GM23338 (cell line): Measurements from ENCODE around the gene COX4I1. TPM values are rescaled to one million over a fixed set of nuclear protein-coding genes. Genes with fewer than 3 reads are reported as not detected.

Source experiments
- ATAC-seq: fragments of 200-7000 bp; cut with Tn5 transposase; 3 replicates; pipeline ENCODE4 v1.9.1; 2020
- DNase-seq: peaks from one replicate; pipeline ENCODE4 v3.0.0-alpha.2; 2015; ENCODE audit warnings: low spot score
- H2AFZ ChIP-seq: fragments of 200-600 bp; sonication (generic); 2 replicates; pipeline ENCODE4 v1.8.0; 2016; ENCODE audit warnings: antibody characterized with exemption, mild to moderate bottlenecking, moderate library complexity
- H3F3A ChIP-seq: fragments of 200-600 bp; sonication (generic); replicated peaks from 2 replicates; pipeline ENCODE4 v1.8.0; 2017; ENCODE audit warnings: antibody characterized with exemption, mixed run types, low read depth
- H3K27ac ChIP-seq: fragments of 200-600 bp; sonication (generic); 2 replicates; pipeline ENCODE4 v1.6.1; 2016; ENCODE audit warnings: low read depth
- H3K27me3 ChIP-seq: fragments of 200-600 bp; sonication (generic); 2 replicates; pipeline ENCODE4 v1.8.0; 2016; ENCODE audit warnings: mild to moderate bottlenecking, mixed run types, moderate library complexity; ENCODE audit not compliant: insufficient read depth
- H3K36me3 ChIP-seq: fragments of 200-600 bp; sonication (generic); 2 replicates; pipeline ENCODE4 v1.8.0; 2016; ENCODE audit warnings: mild to moderate bottlenecking; ENCODE audit not compliant: insufficient read depth
- H3K4me1 ChIP-seq: fragments of 200-600 bp; sonication (generic); 2 replicates; pipeline ENCODE4 v1.8.0; 2016; ENCODE audit warnings: mild to moderate bottlenecking, moderate library complexity; ENCODE audit not compliant: insufficient read depth
- H3K4me2 ChIP-seq: fragments of 200-600 bp; sonication (generic); 2 replicates; pipeline ENCODE4 v1.7.1; 2017; ENCODE audit warnings: mixed run types
- H3K4me3 ChIP-seq: fragments of 200-600 bp; sonication (generic); 2 replicates; pipeline ENCODE4 v1.6.1; 2016; ENCODE audit warnings: mixed run types
- H3K79me2 ChIP-seq: fragments of 200-600 bp; sonication (generic); replicated peaks from 2 replicates; pipeline ENCODE4 v1.8.0; 2017; ENCODE audit warnings: mild to moderate bottlenecking; ENCODE audit not compliant: insufficient read depth
- H3K9me2 ChIP-seq: fragments of 200-600 bp; sonication (generic); 2 replicates; pipeline ENCODE4 v1.8.0; 2017; ENCODE audit not compliant: insufficient read depth
- H4K20me1 ChIP-seq: fragments of 200-600 bp; sonication (generic); replicated peaks from 2 replicates; pipeline ENCODE4 v1.8.0; 2017; ENCODE audit warnings: mild to moderate bottlenecking; ENCODE audit not compliant: insufficient read depth
- H3K27ac Mint-ChIP-seq: 2 replicates; pipeline ENCODE4 v1.8.0; 2020; ENCODE audit warnings: inconsistent platforms, mild to moderate bottlenecking, moderate library complexity, mixed read lengths
- H3K27me3 Mint-ChIP-seq: 3 replicates; pipeline ENCODE4 v1.8.0; 2022; ENCODE audit warnings: low read depth, mild to moderate bottlenecking, moderate library complexity, mixed read lengths, inconsistent platforms; ENCODE audit not compliant: insufficient read depth, poor library complexity
- H3K36me3 Mint-ChIP-seq: 3 replicates; pipeline ENCODE4 v1.8.0; 2021; ENCODE audit warnings: low read depth, mild to moderate bottlenecking, inconsistent platforms, moderate library complexity, mixed read lengths
- H3K4me1 Mint-ChIP-seq: 3 replicates; pipeline ENCODE4 v1.8.0; 2020; ENCODE audit warnings: mild to moderate bottlenecking, inconsistent platforms, mixed read lengths
- H3K4me3 Mint-ChIP-seq: 3 replicates; pipeline ENCODE4 v1.8.0; 2021; ENCODE audit warnings: moderate library complexity, mild to moderate bottlenecking, inconsistent platforms, mixed read lengths
- H3K9me3 Mint-ChIP-seq: 3 replicates; pipeline ENCODE4 v1.8.0; 2020; ENCODE audit warnings: moderate library complexity, mild to moderate bottlenecking, inconsistent platforms, mixed read lengths
- CTCF ChIP-seq, 2 experiments: fragments of 200-600 bp in 1 of 2; sonication (generic) in 1 of 2; conservative IDR thresholded peaks; 2 replicates each; pipeline versions ENCODE4 v1.5.1 to v1.6.1; 2016 to 2017; ENCODE audit warnings: antibody characterized with exemption in 2 of 2, low read depth in 2 of 2, mild to moderate bottlenecking in 2 of 2, moderate library complexity in 1 of 2
- ETS1 ChIP-seq: IDR thresholded peaks from 2 replicates; pipeline ENCODE4 v1.6.1; 2016; ENCODE audit warnings: antibody characterized with exemption
- NANOG ChIP-seq: IDR thresholded peaks from 2 replicates; pipeline ENCODE4 v1.6.1; 2016; ENCODE audit warnings: antibody characterized with exemption, borderline replicate concordance
- REST ChIP-seq: IDR thresholded peaks from one replicate; pipeline ENCODE4 v1.6.1; 2018; ENCODE audit warnings: antibody characterized with exemption; ENCODE audit not compliant: unreplicated experiment
- STAT1 ChIP-seq: IDR thresholded peaks from one replicate; pipeline ENCODE4 v1.6.1; 2016; ENCODE audit warnings: antibody characterized with exemption; ENCODE audit not compliant: unreplicated experiment
- polyA plus RNA-seq: library from polyadenylated mRNA; unstranded; fragments of >200 nt; fragmentation: Nextera tagmentation; extraction: Ambion mirVana; gene quantifications from 2 replicates; pipeline ENCODE4 v1.2.1, GENCODE V29; 2016
- total RNA-seq: library from RNA; depleted of rRNA; stranded (reverse); fragments of >200 nt; shearing (Covaris generic); gene quantifications from 2 replicates; pipeline ENCODE4 v1.2.3, GENCODE V29; 2014

Gene COX4I1
- total and polyA plus RNA-seq, 2 experiments from 2014 or later = 329 to 1,008 TPM

- no peak for DNase-seq
- no peak overlapping the region for H3K4me2 ChIP-seq
- H3K4me1 Mint-ChIP-seq = no peaks in the 10 kb centered on the region; the same call in 2 of the 3 replicates
Measured at GRCh38 chr16:85842848-85843247, 43.4 kb downstream of the COX4I1 start.

GRCh38 chr16:85843471-85844168 lies 44.1 kb downstream of the COX4I1 start:
- Histone ChIP-seq H3K4me2 (no peak overlapping the region), H3F3A (no peaks in the 10 kb centered on the region), H3K9me2 (no peaks in the 10 kb centered on the region), H4K20me1 (no peaks in the 10 kb centered on the region), H3K4me3 (no peak overlapping the region), H3K4me1 (no peaks in the 10 kb centered on the region), H3K36me3 (no peaks in the 10 kb centered on the region), H3K79me2 (no peaks in the 10 kb centered on the region), H3K27ac (no peak overlapping the region), H3K27me3 (no peaks in the 10 kb centered on the region), H2AFZ (no peak overlapping the region)
- H3K36me3 Mint-ChIP-seq = no peaks in the 10 kb centered on the region
- H3K4me1 Mint-ChIP-seq = no peaks in the 10 kb centered on the region; the same call in 2 of the 3 replicates
- no peaks in the 10 kb centered on the region; the same call in 1 of the 3 replicates for H3K9me3 Mint-ChIP-seq
- ATAC-seq (no peak), DNase-seq (no peak)
- TF ChIP-seq NANOG = no peak
- no peak for TF ChIP-seq REST
- no peak overlapping the region for H3K27ac Mint-ChIP-seq
- no peak overlapping the region for H3K4me3 Mint-ChIP-seq
- peaks cover 9% of the 10 kb centered on the region for H3K27me3 Mint-ChIP-seq

More at GRCh38 chr16:85842848-85843247, 43.4 kb downstream of the COX4I1 start:
- Histone ChIP-seq H4K20me1 (no peaks in the 10 kb centered on the region), H3K79me2 (no peaks in the 10 kb centered on the region), H3F3A (no peaks in the 10 kb centered on the region), H3K27ac (no peak overlapping the region), H3K4me3 (no peak overlapping the region), H3K27me3 (no peaks in the 10 kb centered on the region), H2AFZ (no peak overlapping the region), H3K4me1 (no peaks in the 10 kb centered on the region), H3K9me2 (no peaks in the 10 kb centered on the region), H3K36me3 (no peaks in the 10 kb centered on the region)
- Mint-ChIP-seq H3K4me3 (no peak overlapping the region), H3K27me3 (peaks cover 9% of the 10 kb centered on the region), H3K27ac (no peak overlapping the region), H3K9me3 (no peaks in the 10 kb centered on the region; the same call in 1 of the 3 replicates), H3K36me3 (no peaks in the 10 kb centered on the region)
- TF ChIP-seq NANOG (no peak), ETS1 (no peak), STAT1 (no peak), CTCF (conservative IDR thresholded peaks at IDR 0.05; ENCODE audit: low read depth in 2 of 2) (no peak)
- ATAC-seq = no peak
